Suppressor macrophage treated with lipopolysaccharide for 4 hours (primary cell): ENCODE measurements around the gene RRN3.
"Not testable (repeated sequence)": the region's sequence is repeated elsewhere in the genome, so short reads cannot be mapped to it uniquely, and the experiment has no call there.

Experiments used
- DNase-seq: peaks from one replicate; pipeline ENCODE4 v3.0.0-alpha.2; 2020

The RRN3 gene

GRCh38 chr16:15096583-15096972 is 2.5 kb upstream of the RRN3 start:
- DNase-seq = not testable (repeated sequence)

- peak; percentile 27 for DNase-seq
Measured at GRCh38 chr16:15093571-15093954, 509 bp downstream of the RRN3 start.

GRCh38 chr16:15090663-15091269 is 3.3 kb downstream of the RRN3 start:
- DNase-seq = not testable (repeated sequence)

- not testable (repeated sequence) for DNase-seq
Measured at GRCh38 chr16:15082788-15083187, 11.3 kb downstream of the RRN3 start.

GRCh38 chr16:15080883-15081282 is 13.2 kb downstream of the RRN3 start:
- DNase-seq = not testable (repeated sequence)

GRCh38 chr16:15076161-15076560 is 17.9 kb downstream of the RRN3 start:
- not testable (repeated sequence) for DNase-seq

DNA sequence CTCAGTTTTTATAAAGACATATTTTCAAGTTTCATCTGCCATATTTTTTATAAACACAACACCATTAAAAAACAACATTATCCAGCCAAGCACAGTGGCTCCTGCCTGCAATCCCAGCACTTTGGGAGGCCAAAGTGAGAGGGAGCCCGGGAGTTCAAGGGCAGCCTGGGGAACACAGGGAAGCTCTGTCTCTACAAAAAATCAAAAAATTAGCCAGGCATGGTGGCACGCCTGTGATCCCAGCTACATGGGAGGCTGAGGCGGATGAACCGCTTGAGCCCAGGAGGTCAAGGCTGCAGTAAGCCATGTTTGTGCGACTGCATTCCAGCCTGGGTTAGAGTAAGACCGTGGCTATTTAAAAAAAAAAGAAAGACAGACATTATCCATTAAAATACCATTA is 21.0 kb downstream of the RRN3 start:
- no peak for DNase-seq

DNA sequence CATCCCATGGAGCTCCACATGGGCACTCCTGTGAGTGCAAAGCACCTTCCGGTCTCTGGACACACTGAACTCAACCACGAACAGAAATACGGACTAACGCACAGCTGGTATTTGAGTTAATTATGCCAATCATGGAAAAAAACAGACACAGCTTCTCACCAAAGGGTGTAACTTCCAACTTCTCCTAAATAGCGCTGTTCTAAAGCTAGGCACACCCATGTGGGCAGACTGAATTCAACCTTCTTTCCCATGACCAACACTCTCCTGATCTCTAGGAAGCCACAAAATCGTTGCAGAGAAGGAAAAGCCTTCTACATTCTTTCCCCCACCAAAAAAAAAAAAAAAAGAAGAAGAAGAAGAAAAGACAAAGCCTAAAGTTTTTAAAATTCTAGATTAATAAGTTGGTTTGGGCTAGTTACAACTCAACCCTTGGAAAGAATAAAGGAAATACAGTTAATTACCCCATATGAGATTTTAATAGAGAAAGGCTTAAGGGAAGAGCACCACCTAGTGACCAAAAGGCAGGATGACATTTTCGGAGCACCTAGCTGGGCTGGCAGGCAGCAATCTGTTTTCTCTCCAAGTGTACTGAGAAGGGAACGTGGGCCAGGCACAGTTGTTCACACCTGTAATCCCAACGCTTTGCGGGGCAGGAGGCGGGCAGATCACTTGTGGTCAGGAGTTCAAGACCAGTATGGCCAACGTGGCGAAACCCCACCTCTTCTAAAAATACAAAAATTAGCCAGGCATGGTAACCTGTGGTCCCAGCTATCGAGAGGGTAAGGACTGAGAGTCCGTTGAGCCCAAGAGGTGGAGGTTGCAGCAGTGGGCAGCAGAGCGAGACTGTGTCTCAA is 21.9 kb downstream of the RRN3 start:
- DNase-seq = not testable (repeated sequence)

- not testable (repeated sequence) for DNase-seq
Measured at GRCh38 chr16:15071013-15071412, 23.1 kb downstream of the RRN3 start.

DNA sequence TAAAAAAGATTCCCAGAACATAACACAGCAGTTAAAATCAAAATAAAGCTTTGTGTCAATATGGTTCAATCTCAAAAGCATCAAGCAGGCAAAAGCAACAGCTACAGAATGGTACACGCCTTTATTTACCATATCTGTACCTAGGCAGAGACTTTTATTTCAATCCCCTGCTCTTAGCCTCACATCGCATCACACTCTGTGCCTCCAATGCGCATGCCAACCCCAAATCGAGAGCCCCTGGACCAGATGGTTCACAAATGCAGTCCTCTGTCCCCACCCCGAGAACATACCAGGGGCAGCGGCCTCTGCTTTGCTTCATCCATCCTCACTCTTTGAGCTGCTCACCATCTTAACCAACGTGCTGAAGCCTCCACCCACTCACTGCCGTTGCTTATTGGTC is 27.4 kb downstream of the RRN3 start:
- DNase-seq = not testable (repeated sequence)

DNA sequence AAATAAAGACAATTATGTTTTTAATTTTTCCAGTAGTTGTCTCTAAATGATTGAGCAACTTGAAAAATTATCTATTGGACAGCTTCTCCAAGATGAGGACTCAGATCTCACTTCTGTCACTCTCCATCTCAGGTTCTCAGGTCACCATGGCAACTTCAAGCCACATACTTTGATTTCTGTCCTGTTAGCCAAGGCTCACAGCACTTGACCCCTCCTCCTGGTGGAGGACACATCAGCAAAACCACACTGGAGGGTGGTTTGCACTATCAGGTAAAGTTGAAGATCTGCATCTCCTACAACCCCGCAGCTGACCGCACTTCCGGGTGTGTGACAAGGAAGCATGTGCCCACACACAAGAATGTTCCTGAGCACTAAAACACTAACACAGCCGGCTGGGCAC is 28.1 kb downstream of the RRN3 start:
- not testable (repeated sequence) for DNase-seq

DNA sequence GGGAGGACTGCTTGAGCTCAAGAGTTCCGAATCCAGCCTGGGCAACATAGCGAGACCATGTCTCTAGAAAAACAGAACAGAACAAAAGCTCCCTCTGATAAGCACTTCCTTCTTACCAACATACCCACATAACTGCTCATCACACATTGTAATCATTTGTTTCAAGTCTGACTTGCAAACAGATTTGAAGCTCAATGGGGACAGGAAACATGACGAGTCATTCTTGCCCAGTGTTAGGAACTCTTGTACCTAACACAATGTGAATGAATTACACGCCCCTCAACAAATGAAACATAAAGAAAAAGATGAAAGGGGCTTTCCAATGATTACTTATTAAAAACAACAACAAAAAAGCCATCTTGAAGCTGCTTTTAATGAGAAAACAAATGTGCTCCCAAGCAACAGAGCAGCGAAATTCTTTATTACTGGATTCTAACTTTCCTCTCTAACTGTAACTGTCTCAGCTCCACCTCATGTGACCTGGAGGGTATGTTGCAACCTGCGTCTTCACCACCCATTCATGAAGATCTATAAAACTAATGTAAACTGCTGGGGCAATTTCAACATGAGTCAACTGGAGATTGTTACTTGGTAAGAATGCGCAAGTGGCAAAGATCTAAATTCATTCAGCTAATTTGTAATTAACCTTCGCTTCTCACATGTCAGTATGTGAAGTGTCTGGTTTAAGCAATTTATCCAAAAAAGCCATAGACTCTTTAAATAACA is 31.8 kb downstream of the RRN3 start:
- DNase-seq = not testable (repeated sequence)

GRCh38 chr16:15059324-15059723 is 34.7 kb downstream of the RRN3 start:
- no peak for DNase-seq

DNA sequence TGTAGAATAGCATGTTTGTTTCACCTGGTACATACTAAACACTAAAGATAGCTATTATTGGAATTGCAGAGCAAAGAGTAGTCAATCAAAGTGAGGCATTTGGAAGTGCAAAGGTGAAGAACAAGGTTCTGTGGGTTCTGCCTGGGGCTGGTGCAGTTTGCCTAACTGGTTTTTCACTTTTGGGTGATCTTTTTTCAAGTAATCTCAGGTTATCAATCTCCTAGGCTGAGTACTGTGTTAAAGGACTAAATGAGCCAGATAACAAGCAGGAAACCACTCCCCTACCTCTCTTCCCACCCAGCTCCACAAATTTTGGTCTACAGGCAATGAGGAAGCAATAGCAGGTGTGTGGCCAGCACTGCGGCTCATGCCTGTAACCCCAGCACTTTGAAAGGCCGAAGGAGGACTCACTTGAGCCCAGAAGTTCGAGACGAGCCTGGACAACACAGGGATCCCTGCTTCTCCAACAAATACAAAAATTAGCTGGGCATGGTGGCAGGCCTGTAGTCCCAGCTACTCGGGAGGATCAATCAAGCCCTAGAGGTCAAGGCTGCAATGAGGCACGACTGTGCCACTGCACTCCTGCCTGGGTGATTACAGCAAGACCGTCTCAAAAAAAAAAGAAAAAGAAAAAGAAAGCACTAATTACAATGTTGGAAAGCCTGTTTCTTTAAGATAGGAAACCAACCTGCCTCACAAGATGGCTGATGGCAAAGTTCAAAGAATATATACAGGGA is 36.2 kb downstream of the RRN3 start:
- DNase-seq = no peak

DNA sequence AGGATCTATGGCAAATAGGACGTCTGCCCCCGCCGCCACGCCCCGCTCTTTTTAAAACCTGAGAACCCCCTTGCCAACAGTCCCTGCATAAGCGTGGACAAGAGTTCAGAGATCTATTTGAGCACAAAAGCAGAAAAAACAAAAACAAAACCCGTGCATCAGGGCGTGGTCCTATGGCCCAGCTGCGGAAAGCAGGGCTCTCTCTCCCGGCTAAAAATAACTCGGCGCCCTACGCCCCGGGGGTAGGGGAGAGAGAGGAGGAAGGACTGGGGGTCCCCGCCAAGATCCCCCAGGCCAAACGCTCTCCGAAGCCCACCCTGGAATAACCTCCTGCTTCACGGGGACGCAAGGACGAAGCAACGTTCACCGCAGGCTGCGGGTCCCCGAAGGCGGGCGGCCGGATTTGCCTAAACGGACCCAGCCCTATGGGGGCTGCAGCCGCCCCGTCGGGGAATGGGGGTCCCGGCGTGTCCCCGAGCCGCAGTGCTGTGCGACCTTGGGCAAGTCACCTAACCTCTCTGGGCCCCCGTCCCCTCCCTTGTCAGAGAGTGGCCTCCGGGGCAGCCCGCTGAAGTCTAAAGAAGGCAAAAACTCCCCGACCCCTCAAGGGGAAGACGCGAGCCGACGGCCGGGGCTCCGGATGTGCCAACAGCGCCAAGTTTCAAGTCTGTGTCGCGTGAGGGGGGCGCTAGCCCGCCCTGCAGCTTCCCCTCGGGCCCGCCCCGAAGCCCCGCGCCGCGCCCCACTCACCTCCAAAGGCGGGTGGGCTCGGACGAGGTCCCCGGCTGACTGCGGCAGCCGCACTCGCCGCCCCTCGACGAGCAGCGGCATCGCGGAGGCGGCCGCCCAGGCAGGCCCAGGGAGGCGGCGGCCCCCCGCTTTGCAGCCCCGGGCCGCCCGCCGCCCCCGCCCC is 38.7 kb downstream of the RRN3 start:
- DNase-seq = peak; percentile 30

GRCh38 chr16:15054357-15055140 is 39.5 kb downstream of the RRN3 start:
- DNase-seq = no peak

- DNase-seq = no peak
Measured at GRCh38 chr16:15053904-15054303, 40.2 kb downstream of the RRN3 start.

DNA sequence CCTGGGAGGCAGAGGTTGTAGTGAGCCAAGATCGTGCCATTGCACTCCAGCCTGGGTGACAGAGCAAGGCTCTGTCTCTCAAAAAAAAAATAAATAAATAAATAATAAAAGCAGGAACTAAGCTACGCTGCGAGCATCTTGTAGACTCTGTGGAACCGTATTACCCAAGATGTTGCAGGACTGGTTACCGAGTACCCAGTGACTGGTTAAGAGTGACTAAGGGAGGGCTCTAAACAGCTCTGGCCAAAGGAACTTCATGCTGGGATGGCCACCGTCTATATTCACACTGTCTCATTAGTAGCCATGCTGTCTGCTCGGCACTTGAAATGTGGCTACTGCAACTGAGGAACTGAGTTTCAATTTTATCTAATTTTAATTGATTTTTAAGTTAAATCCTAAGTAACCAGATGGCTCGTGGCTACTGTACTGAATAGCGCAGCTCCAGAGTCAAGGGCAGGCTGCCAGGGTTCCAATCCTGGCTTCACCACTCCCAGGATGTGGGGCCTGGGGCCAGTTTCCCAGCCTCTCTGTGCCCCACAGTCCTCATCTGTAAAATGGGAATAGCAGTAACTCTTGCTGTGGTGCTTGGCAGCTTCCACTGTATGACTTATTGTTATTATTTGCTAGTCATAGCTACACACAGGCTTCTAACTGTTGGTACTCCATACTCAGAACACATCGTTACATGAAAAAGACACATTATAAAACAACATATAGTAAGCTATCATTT is 41.2 kb downstream of the RRN3 start:
- DNase-seq = peak; percentile 79

- DNase-seq = no peak
Measured at GRCh38 chr16:15051387-15051951, 42.6 kb downstream of the RRN3 start.

DNA sequence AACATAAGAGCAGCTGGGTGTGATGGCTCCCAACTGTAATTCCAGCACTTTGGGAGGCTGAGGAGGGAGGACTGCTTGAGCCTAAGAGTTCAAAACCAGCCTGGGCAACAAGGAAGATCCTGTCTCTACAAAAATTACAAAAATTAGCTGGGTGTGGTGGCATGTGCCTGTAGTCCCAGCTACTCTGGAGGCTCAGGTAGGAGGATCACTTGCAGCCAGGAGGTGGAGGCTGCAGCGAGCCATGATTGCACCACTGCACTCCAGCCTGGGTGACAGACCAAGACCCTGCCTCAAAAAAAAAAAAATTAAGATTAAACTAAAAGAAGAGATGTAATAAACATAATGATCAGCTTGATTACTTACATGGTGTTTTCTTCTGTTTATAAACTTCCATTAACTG is 43.6 kb downstream of the RRN3 start:
- DNase-seq = not testable (repeated sequence)
